Measurements from ENCODE around the gene CORO2B. TPM values are rescaled to one million over a fixed set of nuclear protein-coding genes. Genes with fewer than 3 reads are reported as not detected.
"Not testable (repeated sequence)": the region's sequence is repeated elsewhere in the genome, so short reads cannot be mapped to it uniquely, and the experiment has no call there.

Gene CORO2B
- total RNA-seq, 4 donors from 2014 or later = 0.80 to 4.5 (median 2.3) TPM

DNA sequence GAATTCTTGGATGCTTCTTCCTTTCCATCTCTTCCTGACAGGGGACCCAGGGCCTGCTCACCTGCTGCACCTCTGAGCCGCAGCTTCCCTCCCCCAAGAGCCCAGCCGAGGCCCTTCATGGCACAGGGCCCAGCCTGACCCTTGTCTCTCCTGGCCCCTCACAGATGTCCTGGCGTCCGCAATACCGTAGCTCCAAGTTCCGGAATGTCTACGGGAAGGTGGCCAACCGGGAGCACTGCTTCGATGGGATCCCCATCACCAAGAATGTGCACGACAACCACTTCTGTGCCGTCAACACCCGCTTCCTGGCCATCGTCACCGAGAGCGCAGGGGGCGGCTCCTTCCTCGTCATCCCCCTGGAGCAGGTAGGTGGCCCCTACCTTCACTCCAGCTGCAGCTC, 66.2 kb downstream of the CORO2B start:
- whole genome bisulfite sequencing, 2 donors = 93 to 95% methylated on average over 17 of the region's 17 CpGs
- intact Hi-C loops (cut with DNase I; ENCODE audit: low total_unique reads) = no loop called here
- peak in 1 of 2 donors; percentile 80 for DNase-seq (ENCODE audit: low spot score in 2 of 2)
- TF ChIP-seq, protein P1, sequence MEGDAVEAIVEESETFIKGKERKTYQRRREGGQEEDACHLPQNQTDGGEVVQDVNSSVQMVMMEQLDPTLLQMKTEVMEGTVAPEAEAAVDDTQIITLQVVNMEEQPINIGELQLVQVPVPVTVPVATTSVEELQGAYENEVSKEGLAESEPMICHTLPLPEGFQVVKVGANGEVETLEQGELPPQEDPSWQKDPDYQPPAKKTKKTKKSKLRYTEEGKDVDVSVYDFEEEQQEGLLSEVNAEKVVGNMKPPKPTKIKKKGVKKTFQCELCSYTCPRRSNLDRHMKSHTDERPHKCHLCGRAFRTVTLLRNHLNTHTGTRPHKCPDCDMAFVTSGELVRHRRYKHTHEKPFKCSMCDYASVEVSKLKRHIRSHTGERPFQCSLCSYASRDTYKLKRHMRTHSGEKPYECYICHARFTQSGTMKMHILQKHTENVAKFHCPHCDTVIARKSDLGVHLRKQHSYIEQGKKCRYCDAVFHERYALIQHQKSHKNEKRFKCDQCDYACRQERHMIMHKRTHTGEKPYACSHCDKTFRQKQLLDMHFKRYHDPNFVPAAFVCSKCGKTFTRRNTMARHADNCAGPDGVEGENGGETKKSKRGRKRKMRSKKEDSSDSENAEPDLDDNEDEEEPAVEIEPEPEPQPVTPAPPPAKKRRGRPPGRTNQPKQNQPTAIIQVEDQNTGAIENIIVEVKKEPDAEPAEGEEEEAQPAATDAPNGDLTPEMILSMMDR (IDR thresholded peaks at IDR 0.05) = no peak
- no peak for TF ChIP-seq POLR2A (IDR thresholded peaks at IDR 0.05)
- H3K4me3 ChIP-seq (ENCODE audit: low read depth, poor library complexity, severe bottlenecking) = no peak overlapping the region

DNA sequence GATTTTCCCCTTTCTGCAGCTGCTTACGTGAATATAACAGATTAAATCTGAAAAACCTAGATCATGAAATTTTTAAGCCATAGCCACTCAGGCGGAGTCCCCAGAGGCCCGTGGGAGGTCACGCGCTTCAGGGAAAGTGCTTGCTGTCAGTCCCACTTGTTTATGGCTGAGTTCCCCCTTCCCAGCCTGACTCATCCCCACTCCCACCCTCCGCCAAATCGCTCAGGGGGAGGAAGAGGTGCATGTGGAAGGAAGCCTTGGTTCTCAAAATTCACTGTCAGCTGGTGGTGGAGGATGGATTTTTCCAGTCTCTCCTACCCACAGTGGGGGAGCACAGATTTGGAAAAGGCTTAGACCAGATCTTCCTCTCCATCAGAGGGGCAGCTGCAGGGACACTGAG, 67.4 kb downstream of the CORO2B start:
- H3K4me3 ChIP-seq (ENCODE audit: low read depth, poor library complexity, severe bottlenecking) = no peak overlapping the region
- peak in 1 of 2 donors; percentile 74 for DNase-seq (ENCODE audit: low spot score in 2 of 2)
- 48 to 61% methylated on average over 7 of the region's 7 CpGs for WGBS, 2 donors
- TF ChIP-seq POLR2A (IDR thresholded peaks at IDR 0.05) = no peak
- TF ChIP-seq, protein P1 (IDR thresholded peaks at IDR 0.05) = no peak
- intact Hi-C loops (cut with DNase I; ENCODE audit: low total_unique reads) = no loop called here

DNA sequence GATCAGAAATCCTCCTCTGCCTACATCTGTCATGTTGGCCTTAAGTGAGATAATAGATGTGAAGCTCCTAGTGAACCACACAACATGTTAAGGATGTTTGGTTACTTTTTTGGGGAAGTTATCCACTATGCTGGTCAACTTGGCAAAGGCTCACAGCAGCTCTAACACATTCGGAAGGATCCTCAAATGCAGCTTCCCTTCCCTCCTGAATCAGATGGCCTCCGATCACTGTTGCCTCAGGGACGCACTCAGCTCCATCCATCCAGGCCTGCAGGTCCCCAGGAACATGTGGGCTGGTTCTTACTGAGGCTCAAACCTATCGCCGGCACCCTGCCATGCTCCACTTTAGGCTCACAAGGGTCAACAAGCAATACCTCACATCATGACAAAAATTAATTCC, 67.9 kb downstream of the CORO2B start:
- WGBS, 2 donors = 85 to 86% methylated on average over 5 of the region's 5 CpGs
- intact Hi-C loops (cut with DNase I; ENCODE audit: low total_unique reads) = no loop called here
- peak in 1 of 2 donors; percentile 67 for DNase-seq (ENCODE audit: low spot score in 2 of 2)
- no peak overlapping the region for H3K4me3 ChIP-seq (ENCODE audit: low read depth, poor library complexity, severe bottlenecking)
- no peak for TF ChIP-seq POLR2A (IDR thresholded peaks at IDR 0.05)
- TF ChIP-seq, protein P1 (IDR thresholded peaks at IDR 0.05) = no peak

DNA sequence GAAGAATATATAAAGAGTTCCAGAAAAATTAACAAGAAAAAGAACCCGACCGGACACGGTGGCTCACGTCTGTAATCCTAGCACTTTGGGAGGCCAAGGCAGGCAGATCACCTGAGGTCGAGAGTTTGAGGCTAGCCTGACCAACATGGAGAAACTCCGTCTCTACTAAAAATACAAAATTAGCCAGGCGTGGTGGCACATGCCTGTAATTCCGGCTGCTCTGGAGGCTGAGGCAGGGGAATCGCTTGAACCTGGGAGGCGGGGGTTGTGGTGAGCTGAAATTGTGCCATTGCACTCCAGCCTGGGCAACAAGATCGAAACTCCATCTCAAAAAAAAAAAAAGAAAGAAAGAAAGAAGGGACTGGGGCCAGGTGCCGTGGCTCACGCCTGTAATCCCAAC, 68.6 kb downstream of the CORO2B start:
- WGBS, 2 donors = 93% methylated on average over 13 of the region's 13 CpGs
- H3K4me3 ChIP-seq (ENCODE audit: low read depth, poor library complexity, severe bottlenecking); intact Hi-C loops (cut with DNase I; ENCODE audit: low total_unique reads): not testable (repeated sequence)
- peak in 1 of 2 donors; percentile 60 for DNase-seq (ENCODE audit: low spot score in 2 of 2)

DNA sequence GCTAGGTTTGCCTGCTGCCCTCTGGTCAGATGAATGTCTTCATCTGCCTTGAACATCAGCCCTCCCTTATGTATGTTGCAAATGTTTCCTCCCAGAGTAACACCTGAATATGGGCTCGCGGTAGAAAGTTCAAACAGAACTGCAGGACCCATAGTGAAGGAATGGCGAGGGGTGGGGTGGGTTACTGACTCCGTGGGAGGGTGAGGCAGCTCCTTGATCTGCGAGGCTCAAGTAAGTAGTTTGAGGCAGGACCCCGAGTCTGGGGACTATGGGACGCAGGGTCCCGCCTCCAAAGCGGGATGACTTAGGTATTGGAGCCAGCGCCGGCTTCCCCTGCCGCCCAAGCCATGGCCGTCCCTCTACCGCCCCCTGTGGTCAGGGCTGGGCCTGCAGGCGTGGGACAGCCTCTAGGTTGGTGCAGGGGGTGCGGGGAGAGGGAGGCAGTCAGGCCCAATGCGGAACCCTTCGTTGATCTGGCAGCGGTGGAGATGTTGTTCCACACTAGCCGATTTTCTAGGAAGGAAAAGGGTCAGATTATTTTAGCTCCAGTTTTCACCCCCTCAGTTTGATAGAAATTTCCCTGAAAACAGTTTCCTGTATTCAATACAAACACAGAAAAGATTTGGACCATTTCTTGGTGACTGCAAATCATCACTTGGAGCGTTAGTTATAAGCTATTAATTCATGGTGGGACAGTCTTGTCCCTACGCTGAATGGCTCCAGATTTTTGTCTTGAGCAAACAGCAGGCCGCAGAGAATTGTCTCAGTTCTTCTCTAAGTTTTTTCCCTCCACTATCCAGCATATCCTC, 72.3 kb downstream of the CORO2B start:
- intact Hi-C loops (cut with DNase I; ENCODE audit: low total_unique reads) = no loop called here
- WGBS, 2 donors = 73 to 91% methylated on average over 23 of the region's 23 CpGs
- TF ChIP-seq, protein P1 (IDR thresholded peaks at IDR 0.05) = no peak
- no peak for TF ChIP-seq POLR2A (IDR thresholded peaks at IDR 0.05)
- DNase-seq (ENCODE audit: low spot score in 2 of 2) = peak in 1 of 2 donors; percentile 88
- no peak overlapping the region for H3K4me3 ChIP-seq (ENCODE audit: low read depth, poor library complexity, severe bottlenecking)

DNA sequence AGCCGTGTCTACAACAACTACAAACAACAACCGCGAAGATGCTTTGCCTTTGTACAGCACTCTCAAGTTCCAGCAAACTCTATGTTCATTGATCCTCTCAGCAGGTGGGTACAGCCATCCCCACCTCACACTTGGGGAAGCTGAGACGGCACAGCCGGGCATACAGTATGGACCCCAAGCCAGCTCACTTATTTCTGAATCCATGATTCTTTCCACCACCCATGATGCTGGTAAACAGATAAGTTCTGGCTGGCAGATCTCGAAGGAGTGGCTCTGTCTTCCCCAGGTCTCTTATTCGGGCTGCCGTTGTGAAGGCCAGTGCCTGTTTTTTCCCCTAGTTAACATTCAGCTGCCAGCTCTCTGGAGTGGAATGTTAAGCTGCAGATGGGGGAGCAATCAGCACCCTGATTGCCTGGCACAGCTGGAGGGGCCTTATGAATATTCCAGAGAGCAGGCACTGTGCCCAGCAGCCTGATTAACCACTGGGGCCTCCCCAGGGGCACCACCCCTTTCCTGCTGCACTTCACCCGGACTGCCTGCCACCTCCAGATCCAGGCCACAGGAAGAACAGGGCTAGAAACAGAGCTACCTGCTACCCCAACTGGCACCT, 73.2 kb downstream of the CORO2B start:
- peak in 1 of 2 donors; percentile 76 for DNase-seq (ENCODE audit: low spot score in 2 of 2)
- intact Hi-C loops (cut with DNase I; ENCODE audit: low total_unique reads) = no loop called here
- no peak overlapping the region for H3K4me3 ChIP-seq (ENCODE audit: low read depth, poor library complexity, severe bottlenecking)
- TF ChIP-seq, protein P1 (IDR thresholded peaks at IDR 0.05) = no peak
- 49 to 54% methylated on average over 8 to 9 of the region's 9 CpGs for WGBS, 2 donors
